KMS-11 (cell line): ENCODE results near the gene KCND2.

Experiments
- H2AFZ ChIP-seq: fragments of 200-600 bp; sonication (generic); 2 replicates; pipeline ENCODE4 v1.6.1; 2016; ENCODE audit warnings: antibody characterized with exemption, mixed run types, low read depth
- H3K27ac ChIP-seq: fragments of 200-600 bp; sonication (generic); 2 replicates; pipeline ENCODE4 v1.6.1; 2016; ENCODE audit warnings: mild to moderate bottlenecking, mixed run types
- H3K27me3 ChIP-seq: fragments of 200-600 bp; sonication (generic); 2 replicates; pipeline ENCODE4 v1.6.1; 2017; ENCODE audit warnings: mild to moderate bottlenecking, low read depth, mixed run types, moderate library complexity; ENCODE audit not compliant: insufficient read depth
- H3K36me3 ChIP-seq: fragments of 200-600 bp; sonication (generic); 2 replicates; pipeline ENCODE4 v1.6.1; 2017; ENCODE audit warnings: mild to moderate bottlenecking, mixed run types; ENCODE audit not compliant: insufficient read depth
- H3K4me1 ChIP-seq: fragments of 200-600 bp; sonication (generic); 2 replicates; pipeline ENCODE4 v1.6.1; 2016; ENCODE audit warnings: mild to moderate bottlenecking, low read depth, mixed run types; ENCODE audit not compliant: poor library complexity, severe bottlenecking
- H3K4me2 ChIP-seq: fragments of 200-600 bp; sonication (generic); 2 replicates; pipeline ENCODE4 v1.7.0; 2016; ENCODE audit warnings: mild to moderate bottlenecking, mixed run types
- H3K4me3 ChIP-seq: fragments of 200-600 bp; sonication (generic); IDR thresholded peaks from 2 replicates; pipeline ENCODE4 v1.6.1; 2017; ENCODE audit warnings: low read depth, low read length, mixed read lengths; ENCODE audit not compliant: insufficient read depth
- H3K79me2 ChIP-seq: fragments of 200-600 bp; sonication (generic); 2 replicates; pipeline ENCODE4 v1.6.1; 2016; ENCODE audit warnings: low read depth, mixed run types; ENCODE audit not compliant: insufficient read depth
- H3K9ac ChIP-seq: fragments of 200-600 bp; sonication (generic); 2 replicates; pipeline ENCODE4 v1.6.1; 2016; ENCODE audit warnings: mild to moderate bottlenecking, mixed run types
- H4K20me1 ChIP-seq: fragments of 200-600 bp; sonication (generic); 2 replicates; pipeline ENCODE4 v1.6.1; 2016; ENCODE audit warnings: mild to moderate bottlenecking, mixed run types; ENCODE audit not compliant: insufficient read depth
- CTCF ChIP-seq: fragments of 200-600 bp; sonication (generic); conservative IDR thresholded peaks from 2 replicates; pipeline ENCODE4 v1.6.1; 2017; ENCODE audit warnings: low read depth, mild to moderate bottlenecking, antibody characterized with exemption, low read length, moderate library complexity, mixed read lengths

KCND2 gene

DNA sequence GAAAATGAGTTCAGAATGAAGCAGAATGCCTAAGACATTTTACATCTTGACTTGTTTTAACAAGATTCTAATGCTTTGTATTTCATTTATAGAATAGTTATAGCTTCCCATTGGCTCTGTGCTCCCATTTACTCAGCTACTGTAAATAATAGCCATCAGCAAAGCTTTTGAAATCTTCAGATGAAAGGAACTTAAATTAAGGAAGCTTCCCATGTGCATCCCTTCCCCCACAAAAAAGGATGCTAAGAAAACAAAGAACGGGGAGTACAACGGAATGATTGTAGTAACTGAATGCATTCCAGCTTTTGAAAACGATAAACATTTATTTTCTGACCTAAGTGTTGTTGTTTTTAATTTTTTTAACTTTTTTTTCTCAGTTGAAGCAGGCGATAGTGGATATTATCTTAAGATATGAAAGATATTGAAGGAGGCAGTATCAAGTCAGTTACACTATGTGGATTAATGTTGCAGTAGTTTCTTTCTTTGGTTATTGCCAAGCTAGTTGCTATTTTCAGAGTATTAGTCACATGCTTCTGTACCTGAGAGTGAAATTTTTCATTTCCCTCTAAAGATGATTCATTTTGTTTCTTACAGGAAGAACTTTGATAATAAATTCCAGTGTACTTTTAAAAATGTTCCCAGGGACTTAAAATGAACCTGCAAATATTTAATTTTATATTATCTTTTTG is 129.2 kb downstream of the KCND2 start:
- TF ChIP-seq CTCF = no peak
- Histone ChIP-seq H3K27me3 (no peaks in the 10 kb centered on the region), H4K20me1 (no peaks in the 10 kb centered on the region), H3K27ac (no peak overlapping the region), H3K36me3 (no peaks in the 10 kb centered on the region), H3K4me2 (no peak overlapping the region), H3K79me2 (no peaks in the 10 kb centered on the region), H3K9ac (no peak overlapping the region), H3K4me3 (no peak overlapping the region), H3K4me1 (peaks cover 11% of the 10 kb centered on the region), H2AFZ (no peak overlapping the region)

DNA sequence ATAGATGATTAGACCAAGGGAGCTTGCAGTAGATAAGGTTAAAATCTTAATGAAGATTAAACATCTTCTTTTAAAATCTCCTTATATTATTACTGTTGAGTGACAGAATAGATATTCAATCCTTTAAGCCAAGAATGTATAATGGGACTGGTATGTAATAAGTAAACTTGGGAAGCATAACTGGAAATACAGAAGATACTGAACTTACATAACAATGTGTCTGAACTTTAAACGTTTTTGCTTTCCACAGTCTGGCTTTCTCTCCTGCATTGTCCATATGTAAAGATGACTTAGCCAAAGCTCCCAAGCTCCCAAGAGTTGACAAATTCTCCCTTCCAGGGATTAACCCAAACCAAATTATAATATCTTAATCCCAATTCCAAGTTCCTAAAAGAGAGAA is 129.8 kb downstream of the KCND2 start:
- Histone ChIP-seq H4K20me1 (no peaks in the 10 kb centered on the region), H3K27ac (no peak overlapping the region), H2AFZ (no peak overlapping the region), H3K4me2 (no peak overlapping the region), H3K4me1 (peaks cover 11% of the 10 kb centered on the region), H3K27me3 (no peaks in the 10 kb centered on the region), H3K4me3 (no peak overlapping the region), H3K36me3 (no peaks in the 10 kb centered on the region), H3K9ac (no peak overlapping the region), H3K79me2 (no peaks in the 10 kb centered on the region)
- no peak for TF ChIP-seq CTCF

DNA sequence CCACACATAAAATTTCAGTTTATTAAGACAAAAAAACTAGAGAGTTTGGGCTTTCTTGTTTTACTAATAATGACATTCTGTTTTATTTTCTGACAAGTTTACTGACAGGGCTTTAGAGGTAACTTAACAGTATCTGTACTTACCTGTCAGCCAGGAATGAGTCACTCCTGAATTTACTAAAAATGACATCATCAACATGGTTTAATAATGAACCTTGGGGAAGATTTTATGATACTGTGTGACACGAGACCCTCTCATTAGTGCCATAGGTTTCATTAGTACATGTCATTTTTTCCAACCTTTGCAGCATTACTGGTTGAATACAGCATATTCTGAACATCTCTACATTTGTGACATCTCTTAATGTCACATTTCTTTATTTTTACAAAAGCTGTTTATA is 131.1 kb downstream of the KCND2 start:
- Histone ChIP-seq H3K4me2 (no peak overlapping the region), H3K4me3 (no peak overlapping the region), H2AFZ (no peak overlapping the region), H3K79me2 (no peaks in the 10 kb centered on the region), H3K4me1 (peaks cover 11% of the 10 kb centered on the region), H3K27me3 (no peaks in the 10 kb centered on the region), H4K20me1 (no peaks in the 10 kb centered on the region), H3K36me3 (no peaks in the 10 kb centered on the region), H3K9ac (no peak overlapping the region), H3K27ac (no peak overlapping the region)
- TF ChIP-seq CTCF = no peak

GRCh38 chr7:120405652-120406051 is 132.7 kb downstream of the KCND2 start:
- Histone ChIP-seq H3K4me2 (no peak overlapping the region), H2AFZ (no peak overlapping the region), H3K79me2 (no peaks in the 10 kb centered on the region), H4K20me1 (no peaks in the 10 kb centered on the region), H3K27me3 (no peaks in the 10 kb centered on the region), H3K36me3 (no peaks in the 10 kb centered on the region), H3K4me3 (no peak overlapping the region), H3K27ac (no peak overlapping the region), H3K9ac (no peak overlapping the region), H3K4me1 (peaks cover 11% of the 10 kb centered on the region)
- TF ChIP-seq CTCF = no peak
